Measurements from ENCODE around the gene LENG8. TPM values are rescaled to one million over a fixed set of nuclear protein-coding genes. Genes with fewer than 3 reads are reported as not detected.

LENG8 gene
- total and polyA plus RNA-seq, 2 of the 8 experiments (the other 6 are each of a cell fraction or from before 2014, with no cell fraction given): 62.2 to 108 TPM

GRCh38 chr19:54473892-54474372 is 24.9 kb downstream of the LENG8 start (continued):
- TF ChIP-seq EGR1 (IDR thresholded peaks at IDR 0.05; ENCODE audit: borderline replicate concordance, low read depth, low read length) (no peak), RAD21 (IDR thresholded peaks at IDR 0.05 in 1 of 2, conservative IDR thresholded peaks at IDR 0.05 in 1 of 2; ENCODE audit: low read depth in 2 of 2, low read length in 2 of 2) (no peak), SP4 (IDR thresholded peaks at IDR 0.05; ENCODE audit: low read length) (no peak)

All from H1 (cell line).